ENCODE data around the gene GXYLT2.
"Not testable (repeated sequence)": the region's sequence is repeated elsewhere in the genome, so short reads cannot be mapped to it uniquely, and the experiment has no call there.

Gene GXYLT2

DNA sequence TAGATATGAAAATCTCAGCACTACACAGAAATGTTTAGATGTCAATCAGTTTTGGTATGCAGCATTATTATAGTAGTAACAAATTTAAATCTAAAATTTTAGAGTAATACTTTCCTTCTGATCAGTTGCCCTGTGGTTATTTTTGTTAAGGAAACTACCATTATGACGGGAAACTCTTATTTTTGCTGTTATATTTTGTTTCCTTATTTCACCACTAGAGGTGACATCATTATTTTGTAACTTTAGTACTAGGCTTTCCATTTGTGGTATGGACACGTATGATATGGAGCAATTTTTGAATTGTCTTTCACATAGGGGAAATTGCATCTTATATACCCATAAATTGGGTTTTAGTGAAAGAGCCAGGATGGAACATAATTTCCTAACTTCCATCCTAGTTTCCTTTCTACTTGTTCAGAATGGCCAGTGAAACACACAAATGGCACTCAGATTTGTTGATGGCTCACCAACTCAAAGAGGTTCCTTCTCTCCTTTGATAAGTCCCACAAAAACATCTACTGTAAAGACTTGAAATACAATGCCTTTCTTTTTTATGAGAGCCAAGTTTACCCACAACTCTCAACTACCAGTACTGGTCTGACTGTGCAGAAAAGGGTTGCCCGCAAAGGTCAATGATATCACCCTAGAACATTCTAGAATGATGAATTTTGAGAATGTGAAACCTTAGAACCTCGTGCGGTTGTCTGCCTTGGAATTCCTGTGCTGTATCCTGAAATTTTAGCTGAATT, 89.4 kb downstream of the GXYLT2 start:
- DNase-seq: no peak

DNA sequence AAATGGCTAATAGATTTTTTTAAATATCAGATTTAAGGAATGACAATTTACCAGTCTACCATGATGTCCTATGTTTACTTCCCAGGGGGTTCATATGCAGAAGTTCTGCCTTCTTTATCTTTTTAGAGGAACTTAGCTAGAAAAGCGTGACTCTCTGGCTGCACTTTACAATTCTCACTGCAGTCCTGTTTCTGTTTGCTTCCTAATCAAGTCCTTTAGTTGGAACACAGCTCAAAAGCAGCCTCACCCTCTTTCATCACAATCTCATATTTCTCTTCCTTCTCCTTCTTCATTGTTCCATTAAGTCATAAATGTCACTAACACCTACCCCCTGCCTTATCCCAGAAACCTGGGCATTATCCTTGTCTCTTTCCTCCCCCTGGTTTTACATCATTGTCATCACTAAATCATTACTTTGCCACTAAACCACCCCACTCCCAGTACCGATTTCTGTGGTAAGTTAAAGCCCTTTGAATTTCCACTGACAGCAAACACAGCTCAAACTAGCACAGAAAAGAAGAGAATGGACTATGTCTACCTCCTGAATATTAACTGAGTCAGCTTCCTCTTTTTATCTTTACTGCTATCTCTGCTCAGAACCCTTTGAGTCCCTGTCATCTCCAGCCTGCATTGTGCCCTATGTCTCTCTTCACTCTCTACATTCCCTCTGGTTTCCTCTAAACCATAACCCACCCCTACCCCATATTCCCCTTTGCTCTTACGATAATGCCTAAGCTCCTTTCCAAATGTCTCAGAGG, 94.9 kb downstream of the GXYLT2 start:
- no peak for DNase-seq

DNA sequence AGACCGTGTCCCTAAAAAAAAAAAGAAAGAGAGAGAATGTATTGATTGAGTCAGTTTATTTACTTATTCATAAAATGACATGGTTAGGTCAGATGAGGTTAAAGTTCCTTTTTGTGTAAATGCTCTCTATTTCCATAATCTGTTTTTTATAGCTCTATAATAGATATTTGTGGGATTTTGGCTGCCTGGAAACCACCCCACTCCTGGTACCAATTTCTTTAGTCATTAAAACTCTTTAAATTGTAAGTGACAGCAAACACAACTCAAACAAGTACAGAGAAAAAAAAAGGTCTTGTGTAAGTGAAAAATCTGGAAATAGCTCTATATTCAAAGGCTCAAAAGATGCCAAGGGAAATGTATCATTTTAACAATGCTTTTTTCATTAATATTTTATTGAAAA, 97.7 kb downstream of the GXYLT2 start:
- DNase-seq: no peak

DNA sequence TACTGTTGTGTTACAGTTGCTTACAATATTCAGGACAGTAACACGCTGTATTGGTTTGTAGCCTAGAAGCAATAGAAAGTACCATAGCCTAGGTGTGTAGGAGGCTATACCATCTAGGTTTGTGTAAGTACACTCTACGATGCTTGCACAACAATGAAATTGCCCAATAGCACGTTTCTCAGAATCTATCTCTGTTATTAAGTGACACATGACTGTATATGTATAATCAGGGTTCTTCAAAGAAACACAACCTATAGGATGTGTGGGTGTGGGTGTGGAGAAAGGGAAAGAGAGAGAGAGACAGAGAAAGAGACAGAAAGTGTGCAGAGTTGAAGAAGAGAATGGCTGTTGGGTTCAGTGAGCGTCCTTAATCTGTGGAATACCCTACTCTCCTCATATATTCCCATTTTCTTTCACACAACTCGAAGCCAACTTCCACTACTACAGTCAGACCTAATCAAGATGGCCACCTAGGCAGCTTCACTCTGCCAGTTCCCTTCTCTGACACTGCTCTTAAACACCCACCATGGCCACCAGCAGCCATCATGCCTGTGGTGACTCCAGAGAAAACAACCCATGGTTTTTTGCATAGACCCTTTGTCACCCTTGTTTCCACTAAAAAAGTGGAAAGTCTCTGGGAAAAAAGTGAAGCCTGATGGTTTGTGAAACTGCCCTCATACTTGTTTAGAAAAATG, 103.0 kb downstream of the GXYLT2 start:
- no peak for DNase-seq

DNA sequence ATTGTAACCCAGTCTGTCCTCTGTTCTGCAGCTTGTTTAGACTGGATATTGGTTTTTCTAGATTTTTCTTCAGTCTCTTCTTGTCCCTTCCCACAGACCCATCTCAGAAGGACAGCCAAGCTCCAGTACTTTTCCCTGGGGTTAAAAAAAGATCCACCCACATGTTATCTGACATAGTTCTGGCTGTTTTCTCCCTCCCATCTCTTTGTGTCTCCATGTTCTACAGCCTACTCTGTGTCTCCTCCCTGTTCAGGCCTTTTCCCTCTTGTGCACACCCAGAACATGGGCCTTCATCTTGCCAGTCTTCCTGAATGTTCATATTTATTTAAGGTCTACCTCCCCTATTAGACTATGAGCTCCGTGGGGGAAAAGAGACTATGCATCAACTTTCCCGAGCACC, 103.7 kb downstream of the GXYLT2 start:
- no peak for DNase-seq

DNA sequence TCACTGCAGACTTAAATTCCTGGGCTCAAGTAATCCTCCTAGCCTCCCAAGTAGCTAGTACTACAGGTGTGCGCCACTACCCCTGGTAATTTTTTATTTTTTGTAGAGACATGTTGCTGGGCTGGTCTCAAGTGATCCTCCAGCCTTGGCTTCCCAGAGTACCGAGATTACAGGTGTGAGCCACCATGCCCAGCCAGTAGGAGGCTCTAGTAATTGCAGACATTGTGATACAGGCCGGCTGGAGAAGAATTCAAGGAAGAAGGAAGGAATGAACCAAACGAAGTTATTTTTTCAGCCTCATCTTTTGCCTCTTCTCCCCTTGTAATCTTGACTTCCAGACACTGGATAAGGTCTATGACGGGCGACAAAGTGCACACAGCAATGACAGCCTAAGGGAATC, 105.5 kb downstream of the GXYLT2 start:
- no peak for DNase-seq

DNA sequence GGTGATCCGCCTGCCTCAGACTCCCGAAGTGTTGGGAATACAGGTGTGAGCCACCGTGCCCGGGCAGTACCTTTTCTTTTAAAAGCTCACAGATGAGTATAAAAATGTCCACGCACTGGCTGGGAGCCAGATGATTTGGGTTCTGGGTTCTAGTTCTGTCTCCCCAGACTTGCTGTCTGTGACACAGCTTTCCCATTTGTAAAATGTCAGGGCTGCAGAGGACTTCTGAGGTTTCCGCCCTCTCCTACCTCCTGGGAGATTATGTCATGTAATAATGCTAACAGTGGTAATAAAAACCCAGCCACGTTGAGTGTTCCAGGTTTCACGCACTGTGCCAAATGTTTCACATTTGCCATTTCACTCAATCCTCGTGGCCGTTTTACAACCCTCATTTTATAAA, 107.5 kb downstream of the GXYLT2 start:
- DNase-seq: no peak

DNA sequence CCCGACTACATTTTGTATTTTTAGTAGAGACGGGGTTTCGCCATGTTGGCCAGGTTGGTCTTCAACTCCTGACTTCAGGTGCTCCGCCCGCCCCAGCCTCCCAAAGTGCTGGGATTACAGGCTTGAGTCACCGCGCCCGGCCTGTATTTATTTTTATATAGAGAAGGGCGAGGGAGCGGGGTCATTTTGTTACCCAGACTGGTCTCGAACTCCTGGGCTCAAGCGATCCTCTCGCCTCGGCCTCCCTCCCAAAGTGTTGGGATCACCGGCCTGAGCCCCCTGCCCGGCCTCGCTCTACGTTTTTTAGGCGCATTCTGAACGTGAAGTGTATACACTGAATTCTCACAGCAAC, 108.3 kb downstream of the GXYLT2 start:
- DNase-seq: no peak

DNA sequence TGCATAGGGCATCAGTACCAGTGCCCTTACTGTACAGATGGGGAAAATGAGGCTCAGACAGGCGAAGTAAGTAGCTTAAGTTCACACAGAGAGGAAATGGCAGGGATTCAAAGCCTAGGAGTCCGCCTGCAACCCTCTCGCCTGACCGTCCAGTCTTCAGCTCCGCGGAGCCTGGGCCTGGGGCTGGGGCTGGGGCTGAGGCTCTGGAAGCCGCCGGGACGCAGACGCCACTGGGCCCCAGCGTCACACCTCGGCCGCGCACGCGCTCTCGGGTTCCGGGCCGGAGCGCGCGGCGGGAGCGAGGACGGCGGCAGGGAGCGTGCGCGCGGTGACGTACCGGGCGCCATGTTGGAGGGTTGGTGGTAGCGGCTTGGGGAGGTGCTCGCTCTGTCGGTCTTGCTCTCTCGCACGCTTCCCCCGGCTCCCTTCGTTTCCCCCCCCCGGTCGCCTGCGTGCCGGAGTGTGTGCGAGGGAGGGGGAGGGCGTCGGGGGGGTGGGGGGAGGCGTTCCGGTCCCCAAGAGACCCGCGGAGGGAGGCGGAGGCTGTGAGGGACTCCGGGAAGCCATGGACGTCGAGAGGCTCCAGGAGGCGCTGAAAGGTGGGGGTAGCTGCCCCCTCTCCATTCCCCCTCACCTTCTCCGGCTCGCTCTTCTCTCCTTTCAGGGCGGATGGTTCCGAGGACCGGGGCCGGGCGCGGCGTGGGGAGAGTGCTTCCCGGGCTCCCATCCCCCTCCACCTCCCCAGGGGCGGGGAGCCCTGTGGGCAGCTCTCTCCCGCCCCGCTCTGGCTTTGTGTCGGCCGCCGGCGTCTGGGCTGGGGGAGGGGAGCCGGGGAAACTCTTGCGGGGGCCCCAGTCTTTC, 108.9 kb downstream of the GXYLT2 start, which contains the start of gene PPP4R2:
Gene PPP4R2, plus strand, starts transcription at position 339 of the 861 bp plus-strand sequence. Its CDS starts 227 bp downstream, at position 566.
- peak; percentile 66 for DNase-seq

DNA sequence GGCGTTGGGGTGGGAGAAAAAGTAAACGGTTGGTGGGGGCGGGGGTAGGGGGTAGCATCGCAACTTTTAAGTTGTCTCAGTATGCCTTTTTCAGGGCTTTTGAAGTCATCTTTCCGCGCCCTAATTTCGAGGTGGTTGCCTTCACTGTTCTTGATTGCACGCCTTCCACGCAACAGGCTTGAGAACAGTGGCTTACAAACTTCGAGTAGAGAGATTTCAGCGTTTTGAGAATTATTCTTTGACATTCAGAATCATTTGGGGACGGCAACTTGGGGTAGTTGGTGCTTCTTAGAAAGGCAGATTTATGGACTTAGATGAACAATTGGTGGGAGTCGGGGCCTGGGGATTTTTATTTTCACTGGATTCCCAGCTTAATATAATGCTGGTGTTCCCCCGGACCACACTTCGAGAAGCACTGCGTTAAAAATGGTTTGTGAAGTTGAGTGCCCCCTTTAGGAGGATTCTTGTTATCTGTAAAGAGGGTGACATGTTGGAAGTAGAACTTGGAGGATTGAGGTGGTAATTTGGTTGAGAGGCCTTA, 109.6 kb downstream of the GXYLT2 start:
- peak; percentile 21 for DNase-seq

DNA sequence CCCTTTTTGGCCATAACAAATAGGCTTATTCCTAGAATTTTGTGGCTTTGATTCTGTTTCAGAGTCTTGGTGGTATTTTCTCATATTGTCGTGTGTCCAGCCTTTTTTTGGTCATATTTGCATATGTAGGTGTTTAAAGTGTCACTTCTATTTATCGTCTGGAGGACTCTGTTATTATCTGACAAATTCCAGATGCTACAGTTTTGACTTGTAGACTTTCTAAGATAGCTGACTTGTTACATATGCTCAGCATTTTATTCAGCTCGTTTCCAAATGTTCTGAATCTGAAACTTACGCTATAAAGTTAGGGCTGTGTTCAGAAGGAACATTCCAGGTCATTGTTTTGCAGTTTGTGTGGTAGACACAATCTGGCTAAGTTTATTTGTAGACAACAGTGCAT, 110.6 kb downstream of the GXYLT2 start:
- DNase-seq: no peak

DNA sequence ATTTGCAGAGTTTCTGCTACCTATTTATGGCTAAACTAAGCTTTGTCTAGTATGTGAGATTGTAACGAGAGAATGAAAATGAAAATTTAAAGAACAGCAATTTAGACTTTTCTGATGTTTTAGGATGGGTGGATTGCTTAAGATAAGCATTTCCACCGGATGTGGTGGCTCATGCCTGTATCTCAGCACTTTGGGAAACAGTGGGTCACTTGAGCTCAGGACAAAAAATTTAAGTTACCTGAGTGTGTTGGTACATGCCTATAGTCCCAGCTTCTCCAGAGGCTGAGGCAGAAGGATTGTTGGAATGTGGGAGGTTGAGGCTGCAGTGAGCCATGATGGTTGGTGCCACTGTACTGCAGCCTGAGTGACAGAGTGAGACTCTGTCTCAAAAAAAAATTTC, 112.1 kb downstream of the GXYLT2 start:
- DNase-seq: no peak

DNA sequence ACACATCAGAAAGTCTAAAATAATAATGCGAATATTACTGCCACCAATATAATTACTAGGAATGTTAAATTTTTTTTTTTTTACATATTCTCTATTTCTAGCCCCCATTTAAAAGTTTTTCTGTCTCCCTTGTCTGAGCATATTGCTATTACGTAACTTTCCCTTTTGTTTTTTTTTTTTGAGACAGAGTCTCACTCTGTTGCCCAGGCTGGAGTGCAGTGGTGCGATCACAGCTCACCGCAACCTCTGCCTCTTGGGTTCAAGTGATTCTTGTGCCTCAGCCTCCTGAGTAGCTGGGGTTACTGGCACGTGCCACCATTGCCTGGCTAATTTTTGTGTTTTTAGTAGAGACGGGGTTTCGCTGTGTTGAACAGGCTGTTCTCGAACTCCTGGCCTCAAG, 115.2 kb downstream of the GXYLT2 start:
- not testable (repeated sequence) for DNase-seq

DNA sequence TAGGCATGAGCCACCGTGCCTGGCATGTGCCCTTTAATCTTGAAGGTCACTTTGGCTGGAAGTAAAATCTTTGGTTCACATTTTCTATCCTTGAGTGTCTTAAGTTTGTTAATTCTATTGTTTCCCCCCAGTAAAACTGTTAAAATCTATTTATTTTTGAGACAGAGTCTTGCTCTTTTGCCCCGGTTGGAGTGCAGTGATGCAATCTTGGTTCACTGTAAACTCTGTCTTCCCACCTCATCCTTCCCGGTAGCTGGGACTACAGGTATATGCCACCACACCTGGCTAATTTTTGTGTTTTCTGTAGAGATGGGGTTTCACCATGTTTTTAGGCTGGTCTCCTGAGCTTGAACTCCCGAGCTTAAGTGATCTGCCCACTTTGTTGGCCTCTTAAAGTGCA, 116.5 kb downstream of the GXYLT2 start:
- no peak for DNase-seq

DNA sequence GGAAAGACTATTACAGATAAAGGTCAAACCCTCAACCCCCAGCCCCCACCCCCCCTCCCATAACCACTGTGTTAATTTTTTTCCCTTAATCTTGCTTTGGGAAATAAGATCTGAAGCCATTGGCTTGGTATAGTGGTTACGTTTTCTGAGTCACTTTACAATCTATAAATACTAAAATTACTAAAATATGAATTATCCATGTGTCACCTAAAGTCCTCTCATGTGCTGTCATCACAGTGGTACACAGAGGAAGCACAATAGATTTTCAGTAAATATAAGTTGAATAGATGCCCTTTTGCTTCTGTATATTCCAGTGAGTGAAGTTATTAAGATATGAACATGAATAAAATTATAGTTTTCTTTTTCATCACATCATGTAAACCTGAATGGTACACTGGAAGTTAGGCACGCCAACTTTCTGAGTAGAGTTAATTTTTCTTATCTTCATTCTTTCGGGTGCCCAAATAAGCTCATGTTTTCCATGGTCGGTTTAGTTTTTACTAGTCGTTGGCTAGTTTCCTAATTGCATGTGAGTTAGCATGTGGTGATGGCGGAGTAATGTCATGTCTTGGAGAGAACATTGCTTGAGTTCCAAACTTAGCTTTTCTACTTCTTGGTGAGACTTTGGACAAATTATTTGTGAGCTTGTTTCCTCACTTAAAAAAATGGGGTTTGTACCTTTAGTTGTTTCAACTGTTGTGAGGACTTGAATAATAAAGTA, 120.3 kb downstream of the GXYLT2 start:
- no peak for DNase-seq

DNA sequence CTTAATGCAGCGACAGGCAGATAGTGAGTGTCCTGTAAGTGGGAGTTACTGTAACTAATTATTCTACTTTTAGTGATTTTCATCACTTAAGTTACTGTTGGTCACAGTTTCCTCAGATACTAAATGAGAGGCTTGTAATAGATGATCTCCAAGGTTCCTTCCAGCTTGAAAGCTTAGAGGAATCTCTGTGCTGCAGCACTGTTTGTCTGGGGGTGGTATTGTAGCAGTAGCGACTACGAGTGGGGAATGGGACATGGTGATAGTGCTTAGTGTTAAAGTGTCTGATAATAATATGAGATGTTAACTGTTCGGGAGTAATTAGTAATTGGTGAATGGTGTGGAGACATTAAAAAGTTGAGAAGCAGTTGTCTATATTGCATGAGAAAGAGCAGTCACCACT, 121.2 kb downstream of the GXYLT2 start:
- DNase-seq: no peak

DNA sequence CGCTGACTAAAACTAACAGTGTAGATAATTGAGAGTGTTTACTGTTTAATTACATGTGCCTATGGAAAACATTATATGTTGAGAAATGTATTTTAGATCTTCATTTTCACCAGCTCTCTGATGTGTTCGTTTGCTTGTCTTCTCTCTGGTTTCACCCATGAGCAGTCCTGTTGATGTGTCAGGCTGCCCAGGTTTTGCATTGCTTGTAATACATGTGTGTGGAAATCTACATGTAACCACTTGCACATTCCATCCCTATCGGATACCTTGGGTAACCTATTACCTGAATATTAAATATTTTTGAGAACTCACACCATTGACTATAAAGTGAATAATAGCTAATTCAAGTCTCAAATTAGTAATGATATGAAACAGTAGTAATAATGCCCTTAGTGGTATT, 121.9 kb downstream of the GXYLT2 start:
- DNase-seq: no peak

DNA sequence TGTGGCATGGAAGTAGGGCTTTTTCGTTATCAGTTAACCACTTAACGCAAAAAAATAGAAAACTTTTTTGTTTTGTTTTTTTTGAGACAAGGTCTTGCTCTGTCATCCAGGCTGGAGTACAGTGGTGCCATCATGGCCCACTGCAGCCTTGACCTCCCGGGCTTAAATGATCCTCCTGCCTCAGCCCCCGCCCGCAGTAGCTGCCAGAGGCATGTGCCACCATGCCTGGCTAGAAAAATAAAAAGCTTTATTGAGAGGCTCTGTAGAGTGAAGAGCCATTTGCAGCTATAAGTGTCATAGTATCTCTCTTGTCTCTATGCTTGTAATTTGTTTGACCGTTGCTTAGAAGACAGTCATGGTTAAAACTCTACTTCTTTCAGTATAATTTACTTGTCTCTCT, 122.3 kb downstream of the GXYLT2 start:
- DNase-seq: no peak

DNA sequence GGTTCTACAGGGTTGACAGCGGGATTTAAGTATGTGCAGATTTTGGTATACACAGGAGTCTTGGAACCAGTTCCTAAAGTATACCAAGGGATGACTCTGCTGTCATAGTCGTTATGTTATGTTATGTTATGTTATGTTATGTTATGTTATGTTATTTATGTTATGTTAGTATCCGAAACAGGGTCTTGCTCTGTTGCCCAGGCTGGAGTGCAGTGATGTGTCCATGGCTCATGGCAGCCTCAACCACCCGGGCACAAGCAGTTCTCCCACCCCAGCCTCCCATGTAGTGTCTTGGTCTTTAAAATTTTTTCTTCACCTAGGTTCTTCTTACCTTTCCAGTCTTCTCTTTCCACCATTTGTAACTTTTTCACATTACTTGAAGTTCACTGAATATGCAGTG, 130.5 kb downstream of the GXYLT2 start:
- DNase-seq: no peak

DNA sequence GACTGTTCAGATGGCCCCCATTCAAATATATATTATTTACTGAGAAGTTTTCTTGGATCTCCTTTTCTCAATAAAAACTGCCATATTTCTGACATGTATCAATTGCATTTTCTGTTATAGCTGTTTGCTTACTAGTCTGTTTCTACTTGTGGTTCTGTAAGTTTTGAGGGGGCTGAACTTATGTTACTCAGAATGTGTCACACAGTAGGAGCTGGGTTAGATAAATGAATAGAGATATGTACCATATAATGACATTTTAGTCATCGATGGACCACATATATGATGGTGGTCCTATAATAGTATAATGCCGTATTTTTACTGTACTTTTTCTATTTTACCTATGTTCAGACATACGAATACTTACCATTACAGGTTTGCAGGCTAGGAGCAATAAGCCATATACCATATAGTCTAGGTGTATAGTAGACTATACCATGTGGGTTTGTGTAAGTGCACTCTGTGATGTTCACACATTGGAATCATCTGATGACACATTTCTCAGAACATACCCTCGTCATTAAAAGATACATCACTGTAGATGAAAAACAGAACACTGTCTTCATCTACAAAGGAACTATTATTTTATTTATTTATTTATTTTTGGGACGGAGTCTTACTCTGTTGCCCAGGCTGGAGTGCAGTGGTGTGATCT, 131.1 kb downstream of the GXYLT2 start:
- DNase-seq: no peak

DNA sequence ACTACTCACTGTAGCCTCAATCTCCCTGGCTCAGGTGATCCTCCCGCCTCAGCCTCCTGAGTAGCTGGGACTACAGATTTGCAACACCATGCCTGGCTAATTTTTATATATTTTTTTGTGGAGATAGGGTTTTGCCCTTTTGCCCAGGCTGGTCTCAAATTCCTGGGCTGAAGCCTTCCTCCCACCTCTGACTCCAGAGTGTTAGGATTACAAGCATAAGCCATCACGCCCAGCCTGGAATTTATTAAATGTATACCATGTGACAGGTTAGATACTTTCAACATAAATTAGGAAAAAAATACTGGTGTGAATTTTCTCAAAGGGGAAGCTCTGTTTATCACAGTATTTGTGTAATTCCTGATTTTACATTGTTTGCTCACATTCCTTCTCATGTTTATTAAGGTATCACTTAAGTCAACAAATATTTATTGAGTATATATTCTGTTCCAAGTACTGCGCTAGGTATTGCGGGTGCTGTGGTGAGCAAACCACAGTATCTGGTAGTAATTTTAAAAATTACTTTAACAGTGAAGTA, 133.5 kb downstream of the GXYLT2 start:
- no peak for DNase-seq
